Endothelial cell of umbilical vein (primary cell): Measurements from ENCODE around the gene CAND2. TPM values are rescaled to one million over a fixed set of nuclear protein-coding genes. Genes with fewer than 3 reads are reported as not detected.

Source experiments
- BruUV-seq: library from RNA; stranded (reverse); fragments of 400-500 nt; replicated peaks from 2 replicates; lab custom pipeline; 2021; lab: Mats Ljungman, UMichigan
- CTCF ChIA-PET: fragments of 300-600, 350-600 bp; sonication (Branson Sonifier 250); formaldehyde crosslinking; loops from one replicate; lab custom pipeline; 2021; ENCODE audit warnings: antibody characterized with exemption, inconsistent platforms; lab: Charles Lee
- POLR2A ChIA-PET: fragments of 300-600, 350-600 bp; sonication (Branson Sonifier 250); formaldehyde crosslinking; loops from one replicate; lab custom pipeline; 2021; ENCODE audit warnings: antibody characterized with exemption, inconsistent platforms; lab: Charles Lee
- DNase-seq: peaks from one replicate; pipeline ENCODE4 v3.0.0-alpha.2; 2011; ENCODE audit warnings: low read depth, low spot score
- FAIRE-seq: peaks from 2 replicates; lab custom pipeline; 2011; peaks lifted over from hg19 to GRCh38; lab: Jason Lieb, UNC
- H2AFZ ChIP-seq: 2 replicates; pipeline ENCODE4 v1.6.0; 2012; ENCODE audit warnings: low read depth, low read length, control low read depth, inconsistent platforms
- H3K27ac ChIP-seq: 2 replicates; pipeline ENCODE4 v1.5.1; 2011; ENCODE audit warnings: low read depth, mild to moderate bottlenecking, control low read depth, low read length, moderate library complexity; ENCODE audit not compliant: insufficient read depth
- H3K27me3 ChIP-seq, 2 experiments: 2 replicates each; pipeline versions ENCODE4 v1.6.0 to v1.6.1; 2011; ENCODE audit warnings: low read length in 2 of 2, mixed read lengths in 1 of 2; ENCODE audit not compliant: control insufficient read depth in 2 of 2, insufficient read depth in 2 of 2
- H3K36me3 ChIP-seq, 2 experiments: 2 replicates in 1 of 2; 3 replicates in 1 of 2; pipeline ENCODE4 v1.5.1; 2011; ENCODE audit warnings: low read length in 2 of 2, mild to moderate bottlenecking in 1 of 2, moderate library complexity in 1 of 2; ENCODE audit not compliant: control insufficient read depth in 2 of 2, insufficient read depth in 2 of 2; ENCODE audit errors: extremely low read depth in 1 of 2
- H3K4me1 ChIP-seq: 3 replicates; pipeline ENCODE4 v1.5.1; 2011; ENCODE audit warnings: mild to moderate bottlenecking, low read length; ENCODE audit not compliant: control insufficient read depth, insufficient read depth; ENCODE audit errors: extremely low read depth
- H3K4me2 ChIP-seq: 2 replicates; pipeline ENCODE4 v1.6.1; 2011; ENCODE audit warnings: low read length, control low read depth, mixed read lengths; ENCODE audit not compliant: insufficient read depth
- H3K4me3 ChIP-seq, 3 experiments: fragments of 200-600 bp in 1 of 3; sonication (generic), shearing (Covaris generic) in 1 of 3; replicated peaks in 1 of 3; 2 replicates each; pipeline ENCODE4 v1.5.1; 2011 to 2016; ENCODE audit warnings: control low read depth in 3 of 3, low read length in 3 of 3, mild to moderate bottlenecking in 2 of 3, inconsistent platforms in 1 of 3, low read depth in 1 of 3, moderate library complexity in 1 of 3; ENCODE audit not compliant: insufficient read depth in 1 of 3
- H3K79me2 ChIP-seq: 2 replicates; pipeline ENCODE4 v1.6.0; 2012; ENCODE audit warnings: low read length, inconsistent platforms; ENCODE audit not compliant: control insufficient read depth, insufficient read depth
- H3K9ac ChIP-seq: replicated peaks from 2 replicates; pipeline ENCODE3; 2011; ENCODE audit warnings: low read length, control low read depth; ENCODE audit not compliant: insufficient read depth; ENCODE audit errors: extremely low read depth
- H3K9me1 ChIP-seq: replicated peaks from 3 replicates; pipeline ENCODE4 v1.6.0; 2011; ENCODE audit warnings: mild to moderate bottlenecking, low read length; ENCODE audit not compliant: control insufficient read depth, insufficient read depth; ENCODE audit errors: extremely low read depth
- H3K9me3 ChIP-seq: replicated peaks from 2 replicates; pipeline ENCODE4 v1.5.1; 2012; ENCODE audit warnings: low read length, inconsistent platforms; ENCODE audit not compliant: control insufficient read depth, insufficient read depth
- H4K20me1 ChIP-seq: replicated peaks from 2 replicates; pipeline ENCODE3; 2011; ENCODE audit warnings: mild to moderate bottlenecking, low read length; ENCODE audit not compliant: control insufficient read depth, insufficient read depth; ENCODE audit errors: extremely low read depth
- CTCF ChIP-seq, 2 donors: IDR thresholded peaks; 1 replicate in 1 of 2; 2 replicates in 1 of 2; pipeline ENCODE4 v1.5.1; 2011; ENCODE audit warnings: low read length in 2 of 2, mild to moderate bottlenecking in 2 of 2, moderate library complexity in 2 of 2, control low read depth in 1 of 2, inconsistent platforms in 1 of 2, low read depth in 1 of 2; ENCODE audit not compliant: insufficient read depth in 1 of 2; ENCODE audit errors: extremely low read depth in 1 of 2
- EZH2 ChIP-seq: IDR thresholded peaks from 2 replicates; pipeline ENCODE4 v1.6.1; 2012; ENCODE audit warnings: borderline replicate concordance, low read depth, mild to moderate bottlenecking, moderate library complexity, low read length, inconsistent platforms; ENCODE audit not compliant: severe bottlenecking
- FOS ChIP-seq: IDR thresholded peaks from 2 replicates; pipeline ENCODE4 v1.6.1; 2011; ENCODE audit warnings: mild to moderate bottlenecking, low read length, moderate library complexity, borderline replicate concordance; ENCODE audit not compliant: insufficient read depth
- JUN ChIP-seq: IDR thresholded peaks from 2 replicates; pipeline ENCODE4 v1.6.1; 2011; ENCODE audit warnings: borderline replicate concordance, low read depth; ENCODE audit not compliant: insufficient read length, insufficient read depth
- MAX ChIP-seq: IDR thresholded peaks from 2 replicates; pipeline ENCODE4 v1.6.1; 2011; ENCODE audit not compliant: insufficient read depth, insufficient read length
- MYC ChIP-seq: IDR thresholded peaks from one replicate; pipeline ENCODE4 v1.6.1; 2011; ENCODE audit warnings: mild to moderate bottlenecking, low read depth, low read length
- POLR2A ChIP-seq: IDR thresholded peaks from 2 replicates; pipeline ENCODE4 v1.6.1; 2012; ENCODE audit warnings: low read depth, mild to moderate bottlenecking, control low read depth, low read length
- POLR2AphosphoS5 ChIP-seq: IDR thresholded peaks from 2 replicates; pipeline ENCODE4 v1.6.1; 2012; ENCODE audit warnings: low read depth, mild to moderate bottlenecking, control low read depth, low read length, moderate library complexity; ENCODE audit not compliant: insufficient read depth
- dilution Hi-C: fragments of 300-500 bp; cut with MboI; formaldehyde crosslinking; loops from one replicate; pipeline ENCODE4 v1.15.0; 2019; ENCODE audit warnings: low sequenced_read_pairs; ENCODE audit not compliant: extremely low pct_ligation_motif_present
- intact Hi-C: fragments of 100-400 bp; cut with micrococcal nuclease; formaldehyde crosslinking; loops from one replicate; pipeline ENCODE4 v1.10.0; 2022
- polyA plus RNA-seq, 4 experiments: library from polyadenylated mRNA; depleted of rRNA in 3 of 4; stranded (reverse) in 3 of 4; unstranded in 1 of 4; fragments of >200 nt; gene quantifications; 2 replicates each; pipeline versions ENCODE4 v1.2.1 to v1.2.3, GENCODE V29; 2011 to 2012; ENCODE audit warnings: missing spikeins in 1 of 4
- total RNA-seq: library from RNA; stranded (reverse); gene quantifications from 2 replicates; pipeline ENCODE4 v1.2.3, GENCODE V29; 2021

The CAND2 gene
- total and polyA plus RNA-seq, 2 donors (not counting 3 experiments of a cell fraction or from before 2014, with no cell fraction given) = 7.1 to 11.0 TPM

- ChIA-PET CTCF (interaction anchor here (1.7 kb wide), 1 partner anchor 136 kb away, joined by 3 read pairs; no protein-coding TSS in a partner anchor), POLR2A (no interaction called here)
- Histone ChIP-seq H3K4me1 (peaks cover 5% of the 10 kb centered on the region), H3K9me1 (no peaks in the 10 kb centered on the region), H3K4me2 (no peak overlapping the region), H3K27me3 (no peaks in the 10 kb centered on the region), H4K20me1 (no peaks in the 10 kb centered on the region), H3K9ac (no peak overlapping the region), H2AFZ (no peak overlapping the region), H3K9me3 (no peaks in the 10 kb centered on the region), H3K79me2 (no peaks in the 10 kb centered on the region), H3K27ac (no peak overlapping the region), H3K4me3 (no peak overlapping the region), H3K36me3 (no peaks in the 10 kb centered on the region)
- TF ChIP-seq CTCF (IDR thresholded peaks at IDR 0.05; ENCODE audit: extremely low read depth in 1 of 2, insufficient read depth in 1 of 2, low read depth in 1 of 2, low read length in 2 of 2) = no peak
- no peak for TF ChIP-seq MYC
- no peak for TF ChIP-seq EZH2
- TF ChIP-seq JUN = no peak
- TF ChIP-seq MAX = no peak
- no peak for TF ChIP-seq POLR2A
- no peak for TF ChIP-seq FOS
- TF ChIP-seq POLR2AphosphoS5 = no peak
- FAIRE-seq = no peak
- dilution Hi-C loops = no loop called here
- intact Hi-C loops = no loop called here
- DNase-seq = no peak
- BruUV-seq = no TSS peak
Measured at GRCh38 chr3:12755754-12756153, 40.7 kb upstream of the CAND2 start.
